Measurements from ENCODE around the gene TRRAP.
"Not testable (repeated sequence)": the region's sequence is repeated elsewhere in the genome, so short reads cannot be mapped to it uniquely, and the experiment has no call there.

The TRRAP gene

GRCh38 chr7:98836811-98837629 lies 41.3 kb upstream of the TRRAP start:
- no peaks in the 10 kb centered on the region for H3K9me3 Mint-ChIP-seq
- peaks cover 34% of the 10 kb centered on the region for H3K4me1 Mint-ChIP-seq
- H3K27me3 Mint-ChIP-seq (ENCODE audit: low read depth, poor library complexity): peaks cover 18% of the 10 kb centered on the region
- peak; percentile 67 for TF ChIP-seq CTCF (IDR thresholded peaks at IDR 0.05)
- DNase-seq: peak; percentile 73
- H3K4me3 Mint-ChIP-seq: peak overlapping the region; percentile 51
- H3K27ac Mint-ChIP-seq: peak overlapping the region; percentile 78
- H3K36me3 Mint-ChIP-seq (ENCODE audit: low read depth): no peaks in the 10 kb centered on the region

GRCh38 chr7:98837630-98837972 lies 40.7 kb upstream of the TRRAP start:
- Mint-ChIP-seq H3K4me3 (peak overlapping the region; percentile 51), H3K27ac (peak overlapping the region; percentile 78), H3K36me3 (ENCODE audit: low read depth) (no peaks in the 10 kb centered on the region), H3K27me3 (ENCODE audit: low read depth, poor library complexity) (peaks cover 18% of the 10 kb centered on the region), H3K9me3 (no peaks in the 10 kb centered on the region), H3K4me1 (peaks cover 34% of the 10 kb centered on the region)
- no peak for DNase-seq
- no peak for TF ChIP-seq CTCF (IDR thresholded peaks at IDR 0.05)

GRCh38 chr7:98840096-98840495 lies 38.2 kb upstream of the TRRAP start:
- DNase-seq: no peak
- Mint-ChIP-seq H3K27ac (no peak overlapping the region), H3K4me1 (peaks cover 34% of the 10 kb centered on the region), H3K4me3 (no peak overlapping the region), H3K27me3 (ENCODE audit: low read depth, poor library complexity) (peaks cover 19% of the 10 kb centered on the region), H3K9me3 (no peaks in the 10 kb centered on the region), H3K36me3 (ENCODE audit: low read depth) (no peaks in the 10 kb centered on the region)
- no peak for TF ChIP-seq CTCF (IDR thresholded peaks at IDR 0.05)

GRCh38 chr7:98840722-98841121 lies 37.6 kb upstream of the TRRAP start:
- no peak for TF ChIP-seq CTCF (IDR thresholded peaks at IDR 0.05)
- no peaks in the 10 kb centered on the region for H3K9me3 Mint-ChIP-seq
- H3K27me3 Mint-ChIP-seq (ENCODE audit: low read depth, poor library complexity): peaks cover 20% of the 10 kb centered on the region
- H3K4me3 Mint-ChIP-seq: no peak overlapping the region
- H3K27ac Mint-ChIP-seq: no peak overlapping the region
- H3K4me1 Mint-ChIP-seq: peaks cover 34% of the 10 kb centered on the region
- H3K36me3 Mint-ChIP-seq (ENCODE audit: low read depth): no peaks in the 10 kb centered on the region
- DNase-seq: no peak

- H3K36me3 Mint-ChIP-seq (ENCODE audit: low read depth): no peaks in the 10 kb centered on the region
- H3K4me3 Mint-ChIP-seq: no peak overlapping the region
Observed at GRCh38 chr7:98841179-98841997, 36.9 kb upstream of the TRRAP start.

GRCh38 chr7:98842552-98842951 lies 35.8 kb upstream of the TRRAP start:
- not testable (repeated sequence) for H3K9me3 Mint-ChIP-seq; H3K36me3 Mint-ChIP-seq (ENCODE audit: low read depth); H3K4me3 Mint-ChIP-seq; H3K27ac Mint-ChIP-seq; DNase-seq
- peaks cover 20% of the 10 kb centered on the region for H3K27me3 Mint-ChIP-seq (ENCODE audit: low read depth, poor library complexity)
- peaks cover 29% of the 10 kb centered on the region for H3K4me1 Mint-ChIP-seq

More at GRCh38 chr7:98841179-98841997, 36.9 kb upstream of the TRRAP start:
- H3K27me3 Mint-ChIP-seq (ENCODE audit: low read depth, poor library complexity): peaks cover 20% of the 10 kb centered on the region
- no peak overlapping the region for H3K27ac Mint-ChIP-seq
- DNase-seq: peak; percentile 84
- peak; percentile 96 for TF ChIP-seq CTCF (IDR thresholded peaks at IDR 0.05)
- H3K4me1 Mint-ChIP-seq: peaks cover 34% of the 10 kb centered on the region
- H3K9me3 Mint-ChIP-seq: no peaks in the 10 kb centered on the region
